Gastroesophageal sphincter (tissue), 3 donors: ENCODE results near the gene DENND6B.

Source experiments
- EP300 ChIP-seq: sonication (generic); formaldehyde crosslinking; IDR thresholded peaks from one replicate; pipeline ENCODE4 v1.6.1; 2017; ENCODE audit warnings: antibody characterized with exemption, mild to moderate bottlenecking
- POLR2A ChIP-seq, 2 donors: fragments of 450-650 bp; IDR thresholded peaks; one replicate each; pipeline ENCODE4 v1.6.1; 2017; ENCODE audit warnings: antibody characterized with exemption in 2 of 2, mild to moderate bottlenecking in 2 of 2, moderate library complexity in 1 of 2
- TF ChIP-seq, protein P1 (sequence below), 4 experiments: fragments of 200-600 bp in 2 of 4; fragments of 450-650 bp in 2 of 4; sonication (generic) in 1 of 4; IDR thresholded peaks; one replicate each; pipeline ENCODE4 v1.5.1; 2017 to 2019; ENCODE audit warnings: antibody characterized with exemption in 4 of 4, mild to moderate bottlenecking in 2 of 4, moderate library complexity in 2 of 4

DNA sequence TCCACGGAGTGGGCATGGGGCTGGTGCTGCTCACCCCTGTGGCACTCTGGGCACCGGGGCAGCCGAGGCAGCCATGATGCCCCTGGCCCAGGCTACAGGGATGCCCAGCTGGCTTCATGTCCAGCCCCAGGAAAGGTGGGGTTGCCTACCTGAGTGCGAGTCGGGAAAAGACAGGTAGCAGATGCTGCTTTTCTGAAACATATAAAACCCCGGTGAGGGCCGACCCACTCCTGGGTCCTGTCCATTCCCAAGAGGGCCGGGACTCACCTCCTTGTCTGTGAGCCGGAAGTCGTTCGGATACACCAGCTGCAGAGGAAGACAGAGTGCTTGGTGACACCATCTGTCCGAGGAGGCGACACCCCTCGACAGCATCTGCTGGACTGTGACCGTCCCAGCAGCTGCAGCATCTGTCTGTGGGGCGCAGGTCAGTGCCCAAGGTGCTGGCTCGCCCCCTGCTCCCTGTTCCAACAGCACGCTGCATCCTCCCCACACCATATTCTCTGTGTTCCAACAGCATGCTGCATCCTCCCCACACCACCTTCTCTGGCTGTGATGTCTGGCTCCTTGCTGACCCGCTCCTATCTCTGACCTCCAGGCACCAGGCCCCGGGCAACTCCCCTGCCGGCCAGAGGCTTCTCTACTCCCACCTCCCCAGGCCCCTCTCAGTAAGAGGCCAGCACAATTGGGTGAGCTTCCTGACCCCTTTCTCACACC is 8.0 kb downstream of the DENND6B start:
- TF ChIP-seq, protein P1, sequence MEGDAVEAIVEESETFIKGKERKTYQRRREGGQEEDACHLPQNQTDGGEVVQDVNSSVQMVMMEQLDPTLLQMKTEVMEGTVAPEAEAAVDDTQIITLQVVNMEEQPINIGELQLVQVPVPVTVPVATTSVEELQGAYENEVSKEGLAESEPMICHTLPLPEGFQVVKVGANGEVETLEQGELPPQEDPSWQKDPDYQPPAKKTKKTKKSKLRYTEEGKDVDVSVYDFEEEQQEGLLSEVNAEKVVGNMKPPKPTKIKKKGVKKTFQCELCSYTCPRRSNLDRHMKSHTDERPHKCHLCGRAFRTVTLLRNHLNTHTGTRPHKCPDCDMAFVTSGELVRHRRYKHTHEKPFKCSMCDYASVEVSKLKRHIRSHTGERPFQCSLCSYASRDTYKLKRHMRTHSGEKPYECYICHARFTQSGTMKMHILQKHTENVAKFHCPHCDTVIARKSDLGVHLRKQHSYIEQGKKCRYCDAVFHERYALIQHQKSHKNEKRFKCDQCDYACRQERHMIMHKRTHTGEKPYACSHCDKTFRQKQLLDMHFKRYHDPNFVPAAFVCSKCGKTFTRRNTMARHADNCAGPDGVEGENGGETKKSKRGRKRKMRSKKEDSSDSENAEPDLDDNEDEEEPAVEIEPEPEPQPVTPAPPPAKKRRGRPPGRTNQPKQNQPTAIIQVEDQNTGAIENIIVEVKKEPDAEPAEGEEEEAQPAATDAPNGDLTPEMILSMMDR (IDR thresholded peaks at IDR 0.05), result no peak
- TF ChIP-seq POLR2A (IDR thresholded peaks at IDR 0.05) (no peak), EP300 (no peak)
